A549 treated with AZD9567 at 1 μM for 4 hours (cell line): ENCODE results near the gene EDN2. TPM values are rescaled to one million over a fixed set of nuclear protein-coding genes. Genes with fewer than 3 reads are reported as not detected.

Experiments
- total RNA-seq: library from RNA; stranded (reverse); fragments of 200-300 nt; extraction: Qiagen RNA extraction; gene quantifications from 5 replicates; pipeline ENCODE4 v1.2.3, GENCODE V29; 2022; ENCODE audit not compliant: insufficient read depth

The EDN2 gene
- 7.5 to 25.5 TPM (median 21.2 TPM) in 5 replicates for total RNA-seq

DNA sequence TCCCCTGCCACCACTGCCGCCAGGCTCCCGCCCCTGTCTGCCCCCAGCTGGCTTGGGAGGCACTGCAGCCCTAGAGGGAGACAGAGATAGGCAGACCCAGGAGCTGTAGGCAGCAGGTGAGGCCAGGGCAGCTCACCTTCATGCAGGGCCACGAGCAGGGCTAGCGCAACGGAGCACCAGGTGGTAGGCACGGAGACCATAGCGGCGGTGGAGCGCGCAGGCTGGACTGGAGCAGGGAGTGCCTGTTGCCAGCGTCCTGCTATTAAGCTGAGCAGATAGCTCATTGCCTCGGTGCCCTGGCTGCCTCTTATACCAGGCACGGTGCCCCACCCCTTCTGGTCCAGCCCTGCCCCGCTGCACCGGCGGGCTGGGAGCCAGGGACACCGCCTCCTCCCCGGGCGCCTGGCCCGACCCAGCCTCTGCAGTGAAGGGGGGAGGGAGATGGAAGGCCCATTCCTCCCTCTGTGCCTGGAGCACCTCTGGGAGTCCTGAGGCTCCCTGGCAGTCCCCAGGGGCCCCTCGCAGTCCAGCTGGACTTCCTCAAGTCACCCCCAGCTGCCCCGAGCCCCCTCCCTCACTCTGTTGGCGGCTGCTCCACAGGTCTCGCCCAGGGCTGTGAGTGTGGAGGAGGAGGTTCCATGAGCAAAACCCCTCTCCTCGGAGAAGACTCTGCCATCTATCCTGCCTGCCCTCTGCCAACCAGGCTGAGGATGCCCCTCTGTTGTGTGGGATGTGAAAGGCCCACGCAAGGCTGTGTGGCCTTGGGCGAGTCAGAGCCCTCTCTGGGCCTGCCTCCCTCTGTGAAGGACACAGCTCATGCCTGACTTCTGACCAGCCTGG, at the start of gene EDN2:
Gene EDN2, minus strand, starts transcription at position 282 of the 840 bp plus-strand sequence. Its CDS starts 82 bp downstream, at position 200.

Other genes starting within 250 kb of the EDN2 start
- gene SCMH1, start 242.4 kb downstream of the EDN2 start, total RNA-seq: 7.5 to 12.6 TPM (median 11.8 TPM) in 5 replicates
- gene FOXO6, start 123.2 kb downstream of the EDN2 start, total RNA-seq: 0.71 to 0.97 TPM (median 0.74 TPM) in 4 of 5 replicates, not detected in the other